K562 (cell line): ENCODE measurements around the gene HDLBP.

Experiments used
- CCAR2 ChIP-seq: fragments of 200-400 bp; formaldehyde crosslinking; IDR thresholded peaks from 2 replicates; pipeline ENCODE4 v1.6.1; 2017; ENCODE audit warnings: mild to moderate bottlenecking, low read depth, low read length
- CHD2 ChIP-seq: IDR thresholded peaks from 2 replicates; pipeline ENCODE4 v1.6.1; 2011; ENCODE audit warnings: low read depth, low read length
- MYC ChIP-seq, 2 experiments: fragments of 250-450 bp in 1 of 2; sonication (Bioruptor Pico) in 1 of 2; IDR thresholded peaks; 2 replicates each; pipeline versions ENCODE4 v1.5.1 to v1.6.1; 2012 to 2021; ENCODE audit warnings: low read depth in 2 of 2, borderline replicate concordance in 1 of 2, improper control_type of control experiment in 1 of 2, low read length in 1 of 2, mild to moderate bottlenecking in 1 of 2, moderate library complexity in 1 of 2
- PHTF2 ChIP-seq: fragments of 250-450 bp; sonication (Bioruptor Pico); IDR thresholded peaks from 2 replicates; pipeline ENCODE4 v1.5.0; 2021; ENCODE audit warnings: mild to moderate bottlenecking
- ZNF143 ChIP-seq: sonication (generic); formaldehyde crosslinking; IDR thresholded peaks from 2 replicates; pipeline ENCODE4 v1.9.0; 2022; ENCODE audit warnings: mild to moderate bottlenecking, missing genetic modification reagents
- ZNF324 ChIP-seq: fragments of 250-450 bp; sonication (Bioruptor Pico); IDR thresholded peaks from 2 replicates; pipeline ENCODE4 v1.4.0; 2020; ENCODE audit warnings: mild to moderate bottlenecking
- ZNF766 ChIP-seq: fragments of 200-800 bp; sonication (Bioruptor generic); conservative IDR thresholded peaks from 2 replicates; pipeline ENCODE4 v1.6.1; 2016; ENCODE audit warnings: missing genetic modification characterization, missing compliant biosample characterization

DNA sequence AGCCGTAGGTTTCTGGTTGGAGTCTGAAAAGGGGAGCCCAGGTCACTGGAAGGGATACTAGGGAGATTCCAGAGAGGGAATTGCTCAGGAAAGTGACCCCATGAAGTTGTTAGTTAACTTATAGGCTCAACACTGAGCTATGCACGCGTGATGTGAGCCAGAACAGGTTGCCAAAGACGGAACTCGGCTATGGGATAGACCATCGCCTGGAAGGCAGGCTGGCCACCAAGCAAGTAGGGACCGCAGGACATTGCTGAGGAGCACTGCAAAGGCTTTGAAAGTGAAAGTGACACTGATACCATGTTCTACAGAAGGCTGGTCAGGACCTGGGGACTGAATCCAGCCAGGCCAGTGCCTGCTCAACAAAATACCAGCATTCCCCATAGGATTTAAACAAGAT lies 48.0 kb upstream of the HDLBP start:
- TF ChIP-seq CCAR2 (no peak), CHD2 (no peak), ZNF766 (no peak), MYC (IDR thresholded peaks at IDR 0.05; ENCODE audit: low read depth, low read length) (no peak), MYC (CRISPR knock-in tag; IDR thresholded peaks at IDR 0.05; ENCODE audit: borderline replicate concordance, low read depth) (no peak), ZNF143 (CRISPR knock-in tag) (no peak), ZNF324 (CRISPR knock-in tag) (no peak), PHTF2 (CRISPR knock-in tag) (no peak)
